Thoracic aorta (tissue), 2 donors: ENCODE results near the gene CDKL4. TPM values are rescaled to one million over a fixed set of nuclear protein-coding genes. Genes with fewer than 3 reads are reported as not detected.

Experiments used
- ATAC-seq: fragments of 150-250 bp; one replicate; pipeline ENCODE4 v1.8.0; 2017; ENCODE audit warnings: low read depth; ENCODE audit not compliant: insufficient number of reproducible peaks, low FRiP score
- DNase-seq: peaks from one replicate; pipeline ENCODE4 v3.0.0-alpha.2; 2020; ENCODE audit warnings: low spot score
- H3K27ac ChIP-seq, 2 donors: fragments of 200-600 bp; sonication (generic); 1 replicate in 1 of 2; 2 replicates in 1 of 2; pipeline ENCODE4 v1.5.1; 2016; ENCODE audit warnings: mild to moderate bottlenecking in 2 of 2, moderate library complexity in 2 of 2
- H3K27me3 ChIP-seq: fragments of 200-600 bp; sonication (generic); replicated peaks from 2 replicates; pipeline ENCODE4 v1.6.0; 2016; ENCODE audit warnings: mild to moderate bottlenecking; ENCODE audit not compliant: insufficient read depth
- H3K36me3 ChIP-seq: fragments of 200-600 bp; sonication (generic); one replicate; pipeline ENCODE4 v1.5.1; 2016
- H3K4me1 ChIP-seq, 2 donors: fragments of 200-600 bp; sonication (generic); 1 replicate in 1 of 2; 2 replicates in 1 of 2; pipeline versions ENCODE4 v1.5.1 to v1.6.0; 2016; ENCODE audit warnings: low read depth in 2 of 2, mild to moderate bottlenecking in 1 of 2; ENCODE audit not compliant: control insufficient read depth in 1 of 2
- H3K4me3 ChIP-seq: fragments of 200-600 bp; sonication (generic); 2 replicates; pipeline ENCODE4 v1.5.1; 2016; ENCODE audit warnings: mild to moderate bottlenecking
- H3K9me3 ChIP-seq: fragments of 200-600 bp; sonication (generic); 2 replicates; pipeline ENCODE4 v1.5.1; 2016
- total RNA-seq, 2 donors: library from RNA; depleted of rRNA; stranded (reverse); fragments of >200 nt; gene quantifications; one replicate each; pipeline versions ENCODE4 v1.1.0 to v1.2.3, GENCODE V29; 2016
- TF ChIP-seq, protein P1 (sequence below): fragments of 200-600 bp; sonication (generic); IDR thresholded peaks from one replicate; pipeline ENCODE4 v1.5.1; 2019; ENCODE audit warnings: antibody characterized with exemption

Gene CDKL4
- total RNA-seq, 2 donors from 2014 or later = 2.6 TPM; not detected in 1

DNA sequence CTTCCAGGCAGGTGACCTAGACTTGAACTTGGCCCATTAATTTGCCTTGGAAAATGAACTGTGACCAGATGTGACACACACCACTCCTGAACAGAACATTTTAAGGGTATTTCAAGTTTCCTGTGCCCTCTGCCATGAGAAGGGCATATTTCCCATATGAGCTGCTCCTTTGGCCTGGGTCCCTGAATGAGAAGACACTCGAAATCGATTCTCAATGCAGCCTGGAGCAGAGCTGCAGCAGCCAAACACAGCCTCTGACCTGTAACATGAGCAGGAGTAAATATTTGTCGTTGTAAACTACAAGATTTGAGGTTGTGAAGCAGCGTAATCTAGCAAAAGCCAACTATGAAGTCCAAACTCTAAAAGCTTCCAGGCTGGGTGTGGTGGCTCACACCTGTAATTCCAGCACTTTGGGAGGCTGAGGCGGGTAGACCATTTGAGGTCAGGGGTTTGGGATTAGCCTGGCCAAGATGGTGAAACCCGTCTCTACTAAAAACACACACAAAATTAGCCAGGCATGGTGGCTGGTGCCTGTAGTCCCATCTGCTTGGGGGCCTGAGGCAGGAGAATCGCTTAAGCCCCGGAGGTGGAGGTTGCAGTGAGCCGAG lies 92.8 kb downstream of the CDKL4 start:
- Histone ChIP-seq H3K4me1 (peaks cover 4 to 24% of the 10 kb centered on the region in 2 donors), H3K27ac (no peak overlapping the region), H3K9me3 (no peaks in the 10 kb centered on the region), H3K4me3 (no peak overlapping the region), H3K27me3 (no peaks in the 10 kb centered on the region), H3K36me3 (no peaks in the 10 kb centered on the region)
- ATAC-seq (no peak), DNase-seq (no peak)
- TF ChIP-seq, protein P1, sequence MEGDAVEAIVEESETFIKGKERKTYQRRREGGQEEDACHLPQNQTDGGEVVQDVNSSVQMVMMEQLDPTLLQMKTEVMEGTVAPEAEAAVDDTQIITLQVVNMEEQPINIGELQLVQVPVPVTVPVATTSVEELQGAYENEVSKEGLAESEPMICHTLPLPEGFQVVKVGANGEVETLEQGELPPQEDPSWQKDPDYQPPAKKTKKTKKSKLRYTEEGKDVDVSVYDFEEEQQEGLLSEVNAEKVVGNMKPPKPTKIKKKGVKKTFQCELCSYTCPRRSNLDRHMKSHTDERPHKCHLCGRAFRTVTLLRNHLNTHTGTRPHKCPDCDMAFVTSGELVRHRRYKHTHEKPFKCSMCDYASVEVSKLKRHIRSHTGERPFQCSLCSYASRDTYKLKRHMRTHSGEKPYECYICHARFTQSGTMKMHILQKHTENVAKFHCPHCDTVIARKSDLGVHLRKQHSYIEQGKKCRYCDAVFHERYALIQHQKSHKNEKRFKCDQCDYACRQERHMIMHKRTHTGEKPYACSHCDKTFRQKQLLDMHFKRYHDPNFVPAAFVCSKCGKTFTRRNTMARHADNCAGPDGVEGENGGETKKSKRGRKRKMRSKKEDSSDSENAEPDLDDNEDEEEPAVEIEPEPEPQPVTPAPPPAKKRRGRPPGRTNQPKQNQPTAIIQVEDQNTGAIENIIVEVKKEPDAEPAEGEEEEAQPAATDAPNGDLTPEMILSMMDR = no peak

DNA sequence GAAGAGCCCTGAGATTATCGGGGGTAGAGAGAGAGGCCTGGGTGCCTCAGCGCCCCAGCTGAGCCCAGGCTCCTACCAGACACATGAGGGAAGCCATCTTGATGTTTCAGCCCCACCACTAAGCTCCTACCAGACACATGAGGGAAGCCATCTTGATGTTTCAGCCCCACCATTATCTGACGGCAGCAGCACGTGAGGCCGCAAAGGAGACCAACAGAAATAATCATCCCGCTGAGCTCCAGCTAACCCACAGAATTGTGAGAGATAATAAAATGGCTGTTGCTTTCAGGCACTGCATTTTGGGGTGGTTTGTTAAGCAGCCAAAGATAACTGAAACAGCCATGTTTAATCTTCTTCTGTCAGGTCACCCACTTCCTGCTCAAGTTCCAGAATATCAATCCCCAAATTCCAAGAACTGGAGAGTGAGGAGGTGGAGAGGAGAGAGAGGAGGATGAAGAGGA lies 93.6 kb downstream of the CDKL4 start:
- ATAC-seq (no peak), DNase-seq (no peak)
- Histone ChIP-seq H3K4me1 (peaks cover 0 to 24% of the 10 kb centered on the region in 2 donors), H3K27me3 (no peaks in the 10 kb centered on the region), H3K36me3 (no peaks in the 10 kb centered on the region), H3K9me3 (no peaks in the 10 kb centered on the region), H3K4me3 (no peak overlapping the region), H3K27ac (no peak overlapping the region)
- TF ChIP-seq, protein P1 = no peak

DNA sequence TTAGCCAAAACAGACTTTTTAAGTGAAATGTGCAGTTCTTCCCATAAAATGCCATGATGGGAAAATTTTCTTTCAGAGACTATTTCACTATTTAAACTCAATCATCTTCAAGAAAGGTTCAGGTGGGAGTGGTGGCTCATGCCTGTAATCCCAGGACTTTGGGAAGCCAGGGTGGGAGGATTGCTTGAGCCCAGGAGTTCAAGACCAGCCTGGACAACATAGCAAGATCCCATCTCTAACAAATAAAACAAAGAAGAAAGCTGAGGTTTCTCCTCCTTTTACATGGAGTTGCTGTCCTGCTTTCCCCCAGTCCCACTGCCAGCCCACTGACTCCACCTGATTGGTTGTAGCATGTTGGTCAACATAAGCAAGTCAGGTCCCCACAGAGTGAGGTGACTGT lies 97.1 kb downstream of the CDKL4 start:
- H3K9me3 ChIP-seq = no peaks in the 10 kb centered on the region
- H3K4me1 ChIP-seq = peaks cover 0 to 21% of the 10 kb centered on the region in 2 donors
- no peaks in the 10 kb centered on the region for H3K27me3 ChIP-seq
- no peak overlapping the region for H3K4me3 ChIP-seq
- ATAC-seq = no peak
- no peak for DNase-seq
- TF ChIP-seq, protein P1 = no peak
- no peak overlapping the region for H3K27ac ChIP-seq
- H3K36me3 ChIP-seq = no peaks in the 10 kb centered on the region

DNA sequence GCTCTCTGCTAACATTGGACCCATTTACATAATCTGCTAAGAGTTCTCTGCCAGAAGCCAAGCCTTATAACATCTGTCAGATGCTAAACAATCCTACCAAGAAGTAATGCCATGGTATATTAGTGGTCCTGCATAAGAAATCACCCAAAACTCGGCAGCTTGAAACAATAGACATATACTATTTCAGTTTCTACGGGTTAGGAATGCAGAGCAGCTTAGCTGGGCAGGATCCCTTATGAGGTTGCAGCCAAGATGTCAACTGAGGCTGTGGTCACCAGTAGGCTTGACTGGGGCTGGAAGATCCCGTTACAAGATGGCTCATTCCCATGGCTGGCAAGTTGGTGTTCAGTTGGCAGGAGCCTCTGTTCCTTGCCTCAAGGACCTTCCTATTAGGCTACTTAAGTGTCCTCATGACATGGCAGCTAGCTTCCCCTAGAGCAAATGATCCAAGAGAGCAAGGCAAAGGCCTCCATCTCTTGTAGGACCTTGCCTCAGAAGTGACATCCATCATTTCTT lies 97.8 kb downstream of the CDKL4 start:
- peaks cover 0 to 20% of the 10 kb centered on the region in 2 donors for H3K4me1 ChIP-seq
- H3K9me3 ChIP-seq = no peaks in the 10 kb centered on the region
- DNase-seq (no peak), ATAC-seq (no peak)
- H3K36me3 ChIP-seq = no peaks in the 10 kb centered on the region
- no peaks in the 10 kb centered on the region for H3K27me3 ChIP-seq
- TF ChIP-seq, protein P1 = no peak
- no peak overlapping the region for H3K27ac ChIP-seq
- no peak overlapping the region for H3K4me3 ChIP-seq

DNA sequence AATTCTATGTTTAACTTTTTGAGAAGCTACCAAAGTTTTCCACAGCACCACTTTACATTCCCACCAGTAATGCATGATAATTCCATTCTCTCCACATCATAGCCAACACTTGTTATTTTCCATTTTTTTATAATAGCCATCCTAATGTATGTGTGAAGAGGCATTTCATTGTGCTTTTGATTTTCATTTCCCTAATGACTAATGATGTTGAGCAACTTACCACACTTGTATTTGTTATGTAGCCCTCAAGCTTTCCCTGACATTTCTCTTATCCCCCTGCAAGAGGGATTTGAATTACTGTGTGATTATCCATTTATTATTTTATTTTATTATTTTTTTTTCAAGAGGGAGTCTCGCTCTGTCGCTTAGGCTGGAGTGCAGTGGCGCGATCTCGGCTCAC lies 99.4 kb downstream of the CDKL4 start:
- Histone ChIP-seq H3K4me3 (no peak overlapping the region), H3K27me3 (no peaks in the 10 kb centered on the region), H3K4me1 (peaks cover 0 to 9% of the 10 kb centered on the region in 2 donors), H3K9me3 (no peaks in the 10 kb centered on the region), H3K27ac (no peak overlapping the region), H3K36me3 (no peaks in the 10 kb centered on the region)
- DNase-seq (no peak), ATAC-seq (no peak)
- TF ChIP-seq, protein P1 = no peak
